HG02610 (cell line): ENCODE data around the gene ECSIT.
"Not testable (repeated sequence)": the region's sequence is repeated elsewhere in the genome, so short reads cannot be mapped to it uniquely, and the experiment has no call there.

ENCODE experiments used
- ATAC-seq: cut with Tn5 transposase; IDR thresholded peaks from one replicate; pipeline ENCODE4 v1.9.1; 2021; ENCODE audit warnings: mild to moderate bottlenecking, moderate library complexity; ENCODE audit not compliant: unreplicated experiment

Gene ECSIT, protein sequence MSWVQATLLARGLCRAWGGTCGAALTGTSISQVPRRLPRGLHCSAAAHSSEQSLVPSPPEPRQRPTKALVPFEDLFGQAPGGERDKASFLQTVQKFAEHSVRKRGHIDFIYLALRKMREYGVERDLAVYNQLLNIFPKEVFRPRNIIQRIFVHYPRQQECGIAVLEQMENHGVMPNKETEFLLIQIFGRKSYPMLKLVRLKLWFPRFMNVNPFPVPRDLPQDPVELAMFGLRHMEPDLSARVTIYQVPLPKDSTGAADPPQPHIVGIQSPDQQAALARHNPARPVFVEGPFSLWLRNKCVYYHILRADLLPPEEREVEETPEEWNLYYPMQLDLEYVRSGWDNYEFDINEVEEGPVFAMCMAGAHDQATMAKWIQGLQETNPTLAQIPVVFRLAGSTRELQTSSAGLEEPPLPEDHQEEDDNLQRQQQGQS

DNA sequence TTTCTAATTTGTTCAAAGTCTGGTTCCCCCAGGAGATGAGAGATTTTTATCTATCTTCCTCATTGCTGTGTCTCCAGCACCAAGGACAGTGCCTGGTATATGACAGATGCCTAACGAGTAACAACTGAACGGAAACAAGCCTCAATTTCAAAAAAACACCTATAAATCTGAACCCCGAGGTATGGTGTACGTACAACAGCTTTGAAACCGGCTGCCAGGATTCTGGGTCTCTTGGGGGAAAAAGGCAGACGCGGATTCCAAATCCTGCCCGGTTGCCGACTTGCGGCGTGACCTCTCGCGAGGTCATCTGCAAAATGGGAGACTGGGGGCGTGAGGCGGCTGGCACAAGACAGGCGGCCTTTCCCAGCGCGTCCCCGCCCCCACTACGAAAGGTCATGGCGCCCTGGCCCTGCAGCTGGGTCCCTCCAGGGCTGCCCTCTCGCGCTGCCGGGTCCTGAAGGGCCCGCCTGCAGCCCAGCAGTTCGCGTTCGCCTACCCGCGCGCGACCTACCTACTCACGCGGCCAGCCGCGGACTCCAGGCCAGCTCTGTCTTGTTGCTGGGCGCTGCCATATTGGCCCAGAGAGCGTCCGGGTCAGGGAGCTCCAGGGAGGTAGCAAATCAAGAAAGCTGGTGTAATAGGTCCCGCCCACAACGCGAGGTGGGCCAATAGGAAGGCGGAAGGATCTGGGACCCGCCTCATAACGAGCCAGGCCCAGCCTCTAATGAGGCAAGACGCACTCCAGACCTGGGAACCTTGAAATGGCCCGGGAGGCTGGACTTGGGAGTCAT, at the start of gene ECSIT:
Gene ECSIT (minus strand): TSS at position 584 of the 791 bp plus-strand sequence. CDS start 9,964 bp downstream, outside the sequence.
- ATAC-seq: peak; percentile 94

DNA sequence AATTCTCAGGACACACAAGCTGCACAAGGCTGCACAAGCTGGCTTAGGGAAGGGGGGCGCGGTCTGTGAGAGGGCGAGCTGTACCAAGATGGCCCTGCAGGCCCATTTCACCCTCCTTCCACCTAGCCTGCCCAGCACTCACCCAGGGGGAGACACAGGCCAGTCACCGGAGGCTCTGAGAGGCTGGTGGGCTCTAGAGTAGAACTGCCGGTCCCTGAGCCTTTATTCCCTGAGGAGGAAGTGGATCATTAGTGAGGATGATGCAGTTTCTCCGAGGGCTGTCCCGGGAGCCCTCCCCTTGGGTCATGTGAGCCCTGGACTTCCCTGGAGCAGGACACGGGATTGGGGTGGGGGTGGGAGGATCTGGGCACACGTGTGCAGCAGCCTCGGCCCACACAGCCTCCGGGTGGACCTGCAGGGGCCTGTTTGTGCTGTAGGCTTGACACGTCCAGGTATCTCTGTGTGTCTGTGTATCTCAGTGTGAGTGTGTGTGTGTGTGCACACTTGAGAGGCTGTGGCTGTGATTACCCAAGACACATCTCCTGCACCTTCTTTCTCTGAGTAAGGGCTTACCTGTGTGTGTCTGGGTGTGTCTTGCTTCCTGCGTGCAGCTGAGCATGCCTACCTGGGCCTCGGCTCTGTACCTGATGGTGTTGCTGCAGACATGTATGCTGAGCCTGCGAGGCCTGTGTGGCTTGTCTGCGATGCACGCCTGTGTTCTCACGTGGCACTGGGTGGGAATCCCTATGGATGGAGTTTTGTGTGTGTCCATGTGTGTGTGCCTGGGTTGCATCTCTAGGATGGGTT, 48.7 kb upstream of the ECSIT start, which contains the start of gene ACP5:
Gene ACP5 (minus strand): TSS at position 195 of the 807 bp plus-strand sequence. CDS start 328 bp downstream, outside the sequence.
- no peak for ATAC-seq

DNA sequence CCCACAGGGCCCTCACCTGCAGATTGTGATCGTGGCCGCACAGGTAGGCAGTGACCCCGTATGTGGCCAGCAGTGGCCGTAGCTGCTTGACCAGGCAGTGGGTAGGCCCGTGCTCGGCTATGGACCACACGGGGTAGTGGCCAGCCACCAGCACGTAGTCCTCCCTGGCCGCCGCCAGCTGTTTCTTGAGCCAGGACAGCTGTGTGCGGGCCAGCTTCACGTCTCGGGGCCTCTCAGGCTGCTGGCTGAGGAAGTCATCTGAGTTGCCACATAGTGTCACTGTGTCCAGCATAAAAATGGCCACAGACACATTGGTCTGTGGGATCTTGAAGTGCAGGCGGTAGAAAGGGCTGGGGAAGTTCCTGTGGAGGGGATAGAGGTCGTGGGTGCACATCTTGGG, 47.3 kb upstream of the ECSIT start:
- ATAC-seq: no peak

DNA sequence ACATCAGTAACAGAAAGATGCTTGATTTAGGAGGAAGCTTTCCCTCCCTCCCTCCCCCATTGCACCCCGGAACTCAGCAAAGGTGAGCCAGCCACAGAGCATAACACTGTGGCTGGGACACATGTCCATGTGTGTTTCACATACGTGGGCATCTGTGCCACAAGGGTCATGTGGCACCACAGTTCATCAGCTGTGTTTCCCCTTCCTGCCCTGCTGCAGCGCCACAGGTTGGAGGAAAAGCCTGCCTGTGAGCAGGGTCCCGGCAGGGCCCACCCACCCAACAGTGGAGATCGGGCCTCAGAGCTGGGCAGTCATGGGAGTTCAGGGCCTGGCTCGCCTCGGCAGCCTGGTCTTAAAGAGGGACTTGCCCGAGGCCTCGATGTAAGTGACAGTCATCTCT, 45.8 kb upstream of the ECSIT start:
- ATAC-seq: no peak

DNA sequence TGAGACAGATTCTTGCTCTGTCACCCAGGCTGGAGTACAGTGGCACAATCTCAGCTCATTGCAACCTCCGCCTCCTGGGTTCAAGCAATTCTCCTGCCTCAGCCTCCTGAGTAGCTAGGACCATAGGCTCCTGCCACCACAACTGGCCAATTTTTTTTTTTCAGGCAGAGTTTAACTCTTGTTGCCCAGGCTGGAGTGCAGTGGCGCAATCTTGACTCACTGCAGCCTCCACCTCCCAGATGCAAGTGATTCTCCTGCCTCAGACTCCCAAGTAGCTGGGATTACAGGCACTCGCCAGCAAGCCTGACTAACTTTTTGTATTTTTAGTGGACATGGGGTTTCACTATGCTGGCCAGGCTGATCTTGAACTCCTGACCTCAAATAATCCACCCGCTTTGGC, 44.8 kb upstream of the ECSIT start:
- not testable (repeated sequence) for ATAC-seq

DNA sequence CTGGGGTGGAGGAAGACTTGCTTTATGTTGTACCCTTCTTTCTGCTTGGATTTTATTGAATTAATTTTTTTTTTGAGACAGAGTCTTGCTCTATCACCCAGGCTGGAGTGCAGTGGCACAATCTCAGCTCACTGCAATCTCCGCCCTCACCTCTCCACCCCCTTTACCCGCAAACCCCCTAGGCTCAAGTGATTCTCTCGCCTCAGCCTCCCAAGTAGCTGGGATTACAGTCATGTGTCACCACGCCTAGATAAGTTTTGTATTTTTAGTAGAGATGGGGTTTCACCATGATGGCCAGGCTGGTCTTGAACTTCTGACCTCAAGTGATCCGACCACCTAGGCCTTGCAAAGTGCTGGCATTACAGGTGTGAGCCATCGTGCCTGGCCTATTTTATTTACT, 44.4 kb upstream of the ECSIT start:
- not testable (repeated sequence) for ATAC-seq

DNA sequence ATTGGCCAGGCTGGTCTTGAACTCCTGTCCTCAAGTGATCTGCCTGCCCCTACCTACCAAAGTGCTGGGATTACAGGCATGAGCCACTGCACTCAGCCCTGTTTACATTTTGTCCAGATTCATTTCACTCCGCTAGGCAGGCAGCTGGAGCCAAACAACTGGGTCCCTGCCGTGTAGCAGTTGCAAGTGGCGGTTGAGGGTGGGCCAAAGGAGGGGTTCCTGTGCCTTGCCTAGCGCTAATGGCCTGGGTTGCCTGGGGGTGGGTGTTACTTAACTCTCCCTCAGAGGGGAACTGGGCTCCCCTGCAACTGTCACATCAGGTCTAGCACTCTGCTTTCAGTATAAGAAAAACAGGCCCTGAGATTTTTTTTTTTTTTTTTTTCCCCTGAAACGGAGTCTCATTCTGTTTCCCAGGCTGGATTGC, 41.1 kb upstream of the ECSIT start:
- no peak for ATAC-seq

DNA sequence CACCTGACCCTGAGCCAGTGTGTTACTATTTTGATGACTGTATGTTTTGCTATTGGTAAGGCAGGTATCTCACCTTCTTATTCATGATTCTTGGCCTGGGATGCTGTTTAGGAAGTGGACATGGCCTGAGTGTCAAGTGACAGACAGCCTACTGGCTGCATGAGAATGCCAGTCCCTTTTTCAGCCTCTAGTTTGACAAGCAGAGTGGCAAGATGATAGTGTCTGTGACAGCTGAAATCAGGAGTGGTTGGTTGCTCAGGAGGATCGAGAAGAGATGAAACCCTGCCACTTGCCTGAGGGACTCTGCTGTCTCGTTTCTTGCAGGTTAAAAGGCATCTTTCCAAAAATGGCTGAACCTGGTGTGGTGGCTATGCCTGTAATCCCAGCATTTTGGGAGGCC, 37.2 kb upstream of the ECSIT start:
- ATAC-seq: no peak

DNA sequence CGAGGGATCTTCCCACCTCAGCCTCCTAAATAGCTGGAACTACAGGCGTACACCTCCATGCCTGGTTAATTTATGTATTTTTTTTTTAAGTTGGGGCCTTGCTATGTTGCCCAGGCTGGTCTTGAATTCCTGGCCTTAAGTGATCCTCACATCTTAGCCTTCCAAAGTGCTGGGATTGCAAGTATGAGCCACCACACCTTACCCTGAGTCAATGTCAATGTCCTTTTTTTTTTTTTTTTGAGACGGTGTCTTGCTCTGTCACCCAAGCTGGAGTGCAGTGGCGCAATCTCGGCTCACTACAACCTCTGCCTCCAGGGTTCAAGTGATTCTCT, 36.7 kb upstream of the ECSIT start:
- not testable (repeated sequence) for ATAC-seq

DNA sequence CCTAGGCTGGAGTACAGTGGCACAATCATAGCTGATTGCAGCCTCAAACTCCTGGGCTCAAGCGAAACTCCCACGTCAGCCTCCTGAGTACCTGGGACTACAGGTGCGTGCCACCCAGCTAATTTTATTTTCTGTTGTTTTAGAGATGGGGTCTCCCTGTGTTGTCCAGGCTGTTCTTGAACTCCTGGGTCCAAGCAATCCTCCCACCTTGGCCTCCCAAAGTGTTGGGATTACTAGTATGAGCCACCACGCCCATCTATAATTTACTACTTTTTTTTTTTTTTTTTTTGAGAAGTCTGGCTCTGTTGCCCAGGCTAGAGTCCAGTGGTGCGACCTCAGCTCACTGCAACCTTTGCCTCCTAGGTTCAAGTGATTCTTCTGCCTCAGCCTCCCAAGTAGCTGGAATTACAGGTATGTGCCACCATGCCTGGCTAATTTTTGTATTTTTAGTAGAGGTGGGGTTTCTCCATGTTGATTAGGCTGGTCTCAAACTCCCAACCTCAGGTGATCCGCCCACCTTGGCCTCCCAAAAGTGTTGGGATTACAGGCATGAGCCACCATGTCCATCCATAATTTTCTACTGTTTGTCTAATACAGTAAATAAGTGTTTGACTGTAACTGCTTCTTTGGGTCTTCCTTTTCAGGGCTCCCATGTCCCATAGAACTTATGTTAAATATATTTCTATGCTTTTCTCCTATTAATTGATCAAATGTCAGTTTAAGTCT, 35.3 kb upstream of the ECSIT start:
- not testable (repeated sequence) for ATAC-seq

DNA sequence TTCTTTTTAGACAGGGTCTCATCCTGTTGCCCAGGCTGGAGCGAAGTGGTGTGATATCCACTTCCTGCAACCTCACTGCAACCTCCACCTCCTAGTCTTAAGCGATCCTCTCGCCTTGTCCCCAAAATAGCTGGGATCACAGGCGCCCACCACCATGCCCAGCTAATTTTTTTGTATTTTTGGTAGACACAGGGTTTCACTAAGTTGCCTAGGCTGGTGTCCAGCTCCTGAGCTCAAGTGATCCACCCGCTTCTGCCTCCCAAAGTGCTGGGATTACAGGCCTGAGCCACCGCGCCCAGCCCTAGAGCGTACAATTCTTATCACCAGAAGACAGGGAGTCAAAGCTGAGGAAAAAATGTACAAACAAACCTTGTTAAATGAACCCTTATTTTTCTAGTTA, 34.6 kb upstream of the ECSIT start:
- no peak for ATAC-seq

DNA sequence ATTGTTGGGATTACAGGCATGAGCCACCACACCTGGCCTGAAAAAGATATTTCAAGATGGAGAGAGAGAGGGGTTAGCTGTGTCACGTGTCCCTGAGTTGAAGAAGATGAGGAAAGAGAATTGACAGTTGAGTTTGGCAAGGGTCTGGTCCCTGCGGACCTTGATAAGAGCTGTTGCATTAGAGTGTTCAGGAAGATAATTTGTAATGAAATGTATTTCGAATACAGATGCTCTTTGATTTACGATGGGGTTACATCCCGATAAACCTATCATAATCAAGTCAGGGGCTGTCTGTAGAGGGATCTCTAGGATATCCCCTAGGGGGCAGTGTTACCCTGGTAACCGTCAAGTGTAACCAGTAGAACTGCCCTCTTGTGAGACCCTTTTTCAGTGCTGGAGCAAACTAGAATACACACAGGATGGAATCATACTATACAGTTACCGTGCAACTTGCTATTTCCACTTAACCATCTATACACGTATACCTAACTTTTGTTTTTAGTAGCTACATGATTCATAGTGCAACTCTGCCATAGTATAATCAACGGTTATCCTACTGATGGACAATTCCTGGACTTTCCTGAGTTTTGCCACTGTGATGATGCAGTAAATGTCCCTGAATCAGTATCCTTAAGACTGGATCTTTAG, 31.6 kb upstream of the ECSIT start:
- ATAC-seq: no peak

DNA sequence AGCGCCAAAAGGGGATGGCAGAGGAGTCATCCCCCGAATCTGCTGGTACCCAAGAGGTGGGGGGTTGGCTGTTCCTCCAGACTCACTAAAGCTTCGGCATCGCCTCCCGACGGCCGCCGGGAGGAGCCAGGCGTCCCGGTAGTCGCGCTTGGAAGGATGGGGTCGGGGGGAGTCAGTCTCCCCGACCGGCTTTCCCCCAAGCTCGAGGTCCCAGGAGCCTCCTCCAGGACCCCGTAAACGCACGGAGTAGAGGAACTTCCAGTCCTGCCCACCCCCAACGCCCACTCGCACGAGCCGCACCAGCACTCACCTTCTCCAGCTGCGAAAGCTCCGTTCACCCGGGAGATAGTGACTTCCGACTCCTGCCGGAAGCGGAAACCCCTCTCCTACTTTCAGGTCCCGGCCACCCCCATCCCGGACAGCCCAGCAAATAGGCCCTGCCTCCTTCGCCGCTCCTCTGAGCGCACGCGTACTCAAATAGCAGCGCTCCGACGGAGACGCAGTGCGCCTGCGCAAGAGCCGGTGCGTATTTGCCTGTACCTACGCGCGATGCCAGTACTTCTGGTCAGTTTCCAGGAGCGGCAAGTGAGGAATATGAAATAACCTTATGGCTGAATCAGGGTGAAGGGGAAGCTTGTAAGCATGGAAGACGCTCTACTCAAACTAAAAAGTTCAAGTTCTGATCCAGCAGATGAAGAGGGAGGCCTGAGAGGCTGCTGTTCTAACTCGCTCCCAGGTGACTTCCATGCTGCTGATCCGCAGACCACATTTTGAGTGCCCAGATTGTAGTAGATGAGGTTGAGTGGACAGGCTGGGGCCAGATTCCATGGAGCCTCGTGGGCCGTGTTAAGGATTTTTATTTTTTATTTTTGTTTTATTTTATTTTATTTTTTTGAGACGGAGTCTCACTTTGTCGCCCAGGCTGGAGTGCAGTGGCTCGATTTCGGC, 30.2 kb upstream of the ECSIT start, which contains the start of gene ELOF1:
Gene ELOF1 (minus strand): TSS at position 350 of the 948 bp plus-strand sequence. CDS start 4,883 bp downstream, outside the sequence.
- peak; percentile 82 for ATAC-seq

DNA sequence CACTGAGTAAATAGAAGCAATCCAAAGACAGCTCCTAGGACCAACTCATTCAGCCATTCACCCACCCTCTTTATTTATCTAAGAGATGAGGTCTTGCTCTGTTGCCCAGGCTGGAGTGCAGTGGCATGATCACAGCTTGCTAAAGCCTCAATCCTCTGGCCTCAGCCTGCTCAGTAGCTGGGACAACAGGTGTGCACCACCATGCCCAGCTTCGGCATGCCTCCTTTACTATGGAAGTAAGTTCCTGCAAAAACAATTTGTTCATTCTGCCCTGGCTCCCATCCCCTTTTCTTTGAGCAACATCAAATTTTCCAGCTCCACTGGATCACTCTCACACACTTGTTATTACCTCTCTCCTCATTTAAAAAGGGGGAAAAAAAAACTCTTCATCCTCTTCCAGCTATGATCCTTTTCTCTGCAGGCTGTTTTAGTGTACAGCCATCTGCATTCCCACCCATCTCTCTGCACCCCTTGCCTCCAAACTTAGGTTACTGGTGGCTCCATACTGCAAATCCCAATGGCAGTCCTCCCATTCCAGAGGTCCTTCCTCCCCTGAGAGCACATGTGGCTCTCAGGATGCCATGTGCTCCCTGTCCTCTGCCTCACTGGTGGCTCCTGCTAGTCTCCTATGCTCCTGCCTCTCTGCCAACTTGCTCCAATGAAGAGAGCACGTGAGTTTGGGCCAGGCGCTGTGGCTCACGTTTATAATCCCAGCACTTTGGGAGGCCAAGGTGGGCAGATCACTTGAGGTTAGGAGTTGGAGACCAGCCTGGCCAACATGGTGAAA, 27.9 kb upstream of the ECSIT start:
- no peak for ATAC-seq

DNA sequence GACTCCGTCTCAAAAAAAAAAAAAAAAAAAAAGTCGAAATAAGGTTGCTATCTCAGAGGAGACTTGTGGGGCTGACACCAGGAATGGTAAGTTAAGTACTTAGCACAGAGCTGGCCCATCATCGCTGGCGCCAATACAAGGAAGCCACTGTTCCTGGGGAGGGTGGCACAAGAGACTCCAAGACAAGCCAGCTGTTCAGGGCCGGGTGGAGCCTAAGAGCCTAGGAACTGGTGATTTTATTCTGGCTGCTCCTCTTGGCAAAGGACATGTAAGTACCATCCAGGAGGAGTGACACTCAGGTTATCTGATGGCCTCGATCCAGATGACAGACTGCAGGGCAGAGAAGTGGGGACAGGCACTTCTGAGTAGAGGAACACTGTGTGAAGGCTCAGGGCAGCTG, 26.3 kb upstream of the ECSIT start:
- no peak for ATAC-seq

DNA sequence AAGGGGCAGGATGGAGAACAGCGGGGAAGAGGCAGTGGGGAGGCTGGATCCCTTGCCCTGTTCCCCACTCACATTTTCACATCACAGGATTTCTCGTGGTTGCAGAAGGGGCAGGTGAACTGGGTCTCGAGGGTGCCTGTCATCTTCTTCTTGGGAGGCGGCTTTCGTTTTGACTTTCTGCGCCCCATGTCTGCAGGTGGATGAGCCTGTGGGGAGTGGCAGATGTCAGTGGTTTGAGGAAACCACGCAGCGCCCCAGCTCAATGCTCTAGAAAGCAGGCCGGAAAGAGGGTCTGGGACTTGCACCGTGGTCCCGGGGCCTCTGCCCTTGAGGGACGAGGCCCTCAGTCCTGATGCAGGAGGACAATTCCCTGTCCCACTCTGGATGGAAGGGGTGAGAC, 25.2 kb upstream of the ECSIT start:
- ATAC-seq: no peak

DNA sequence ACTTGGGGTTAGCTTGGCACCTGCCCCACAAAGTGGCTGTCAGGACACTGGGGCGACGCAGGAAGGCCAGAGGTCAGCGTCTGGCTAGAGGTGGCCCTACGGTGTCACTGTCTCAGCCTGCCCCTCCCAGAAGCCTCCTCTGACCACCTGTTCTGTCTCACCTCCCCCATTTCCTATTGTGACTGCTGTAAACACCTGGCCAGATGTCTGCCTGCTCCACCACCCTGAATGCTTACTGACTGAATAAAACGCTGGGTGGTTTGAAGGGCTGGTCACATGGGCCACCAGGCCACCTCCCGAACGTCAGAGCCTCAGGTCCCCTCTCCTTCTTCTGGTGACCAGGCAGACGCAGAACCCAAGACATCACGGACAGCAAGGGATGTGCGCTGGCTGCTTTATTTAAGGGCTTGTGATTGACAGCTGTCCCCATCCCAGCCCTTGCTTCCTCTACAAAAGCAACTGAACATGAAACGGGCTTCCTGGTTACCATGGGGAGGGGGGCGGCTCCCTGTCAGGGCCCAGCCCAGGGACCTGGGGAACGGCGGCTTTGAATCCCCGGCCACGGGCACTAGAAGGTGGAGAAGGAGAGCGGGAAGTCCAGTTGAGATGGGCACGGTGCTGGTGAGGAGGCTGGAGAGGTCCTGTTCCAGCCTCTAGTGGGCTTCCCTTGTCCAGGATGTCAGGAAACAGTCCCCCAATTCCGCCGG, 23.9 kb upstream of the ECSIT start:
- ATAC-seq: no peak
